Measurements from ENCODE around the gene NF1.

Gene NF1

DNA sequence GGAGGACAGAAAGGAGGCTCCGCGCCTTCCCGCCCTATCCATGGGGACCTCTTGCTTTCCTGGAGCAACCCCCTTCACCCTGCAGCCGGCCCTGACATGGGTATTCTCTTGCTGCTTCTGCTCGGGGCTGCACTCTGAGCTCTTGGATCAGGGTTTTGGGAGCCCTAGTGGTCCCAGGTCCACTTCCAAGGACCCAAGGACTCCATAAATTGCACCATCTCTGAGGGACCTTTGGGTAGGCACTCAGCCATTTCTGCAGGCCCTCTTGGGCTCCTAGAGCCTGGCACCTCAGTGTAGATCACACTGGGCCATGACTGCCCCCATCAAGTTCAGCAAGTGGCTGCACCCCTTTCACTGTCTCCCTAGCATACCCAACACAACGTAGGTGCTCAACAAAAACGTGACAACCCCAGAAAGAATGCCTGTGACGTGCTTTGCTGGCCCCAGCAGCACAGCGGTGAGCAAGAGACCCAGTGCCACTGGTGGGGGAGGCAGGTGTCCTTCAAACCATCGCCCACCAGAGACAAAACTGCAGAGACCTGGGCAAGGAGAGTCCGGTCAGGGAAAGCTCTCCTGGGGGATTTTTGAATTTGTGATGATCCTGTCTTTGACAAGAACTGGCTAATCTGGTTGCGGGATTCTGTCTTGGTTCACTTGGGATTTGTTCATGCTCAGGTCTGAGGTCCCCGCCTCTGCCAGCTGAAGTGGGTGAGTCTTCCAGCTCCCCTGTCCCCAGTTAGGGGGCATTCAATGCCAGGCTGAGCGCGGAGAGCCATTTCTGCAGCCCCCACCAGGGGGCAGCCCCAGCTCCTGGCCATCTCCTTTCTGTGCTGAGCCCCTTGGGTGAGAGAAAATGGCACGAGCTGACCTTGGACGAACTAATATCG is 294.2 kb downstream of the NF1 start:
- peak; percentile 35 for DNase-seq

DNA sequence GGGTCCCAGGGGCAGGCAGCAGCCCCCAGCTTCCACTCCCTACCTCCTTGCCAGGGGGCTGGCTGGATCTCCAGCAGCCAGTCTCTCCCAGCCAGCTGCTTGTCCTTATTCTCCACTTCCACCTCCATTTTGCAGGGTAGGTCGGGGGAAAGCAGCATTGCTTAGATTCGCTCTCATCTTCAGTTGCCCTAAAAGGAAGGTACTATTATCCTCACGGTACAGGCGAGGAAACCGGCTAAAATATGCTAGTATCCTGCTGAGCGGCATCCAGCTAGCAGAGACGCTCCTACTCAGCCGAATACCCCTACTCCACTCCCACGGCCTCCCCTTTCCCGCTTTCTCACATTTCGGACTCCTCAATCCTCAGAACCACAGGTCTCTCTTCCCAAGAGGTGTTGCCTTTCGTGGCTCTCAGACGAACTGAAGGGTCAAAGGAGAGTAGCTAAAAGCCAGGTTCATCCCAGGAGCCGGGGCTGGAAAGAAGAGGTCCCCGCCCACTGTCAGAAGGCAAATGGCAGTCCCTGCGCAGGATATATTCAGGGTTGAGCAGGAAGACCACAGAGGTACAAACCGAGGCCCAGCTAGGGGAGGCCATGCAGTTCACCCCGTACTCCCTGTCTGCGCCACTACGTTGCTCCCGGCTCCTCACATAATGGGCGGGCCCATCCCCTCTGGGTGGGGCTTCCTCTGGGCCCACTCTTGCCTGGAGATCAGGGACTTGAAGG is 295.0 kb downstream of the NF1 start:
- DNase-seq: no peak

DNA sequence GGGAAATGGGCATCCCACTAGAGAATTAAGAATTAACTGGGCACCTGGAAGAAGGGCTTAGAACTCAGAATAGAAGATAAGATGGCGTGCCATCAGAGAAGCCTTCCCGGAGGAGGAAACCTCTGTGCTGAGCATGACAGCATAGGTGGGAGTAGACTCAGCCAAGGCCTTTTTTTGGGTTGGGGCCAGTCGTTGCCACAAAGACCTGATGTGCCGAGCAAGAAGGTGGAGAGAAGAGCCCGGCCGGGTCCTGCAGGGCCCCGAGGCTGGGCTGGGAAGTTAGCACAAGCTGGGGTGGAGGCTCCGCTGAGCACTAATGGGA is 295.6 kb downstream of the NF1 start:
- no peak for DNase-seq

DNA sequence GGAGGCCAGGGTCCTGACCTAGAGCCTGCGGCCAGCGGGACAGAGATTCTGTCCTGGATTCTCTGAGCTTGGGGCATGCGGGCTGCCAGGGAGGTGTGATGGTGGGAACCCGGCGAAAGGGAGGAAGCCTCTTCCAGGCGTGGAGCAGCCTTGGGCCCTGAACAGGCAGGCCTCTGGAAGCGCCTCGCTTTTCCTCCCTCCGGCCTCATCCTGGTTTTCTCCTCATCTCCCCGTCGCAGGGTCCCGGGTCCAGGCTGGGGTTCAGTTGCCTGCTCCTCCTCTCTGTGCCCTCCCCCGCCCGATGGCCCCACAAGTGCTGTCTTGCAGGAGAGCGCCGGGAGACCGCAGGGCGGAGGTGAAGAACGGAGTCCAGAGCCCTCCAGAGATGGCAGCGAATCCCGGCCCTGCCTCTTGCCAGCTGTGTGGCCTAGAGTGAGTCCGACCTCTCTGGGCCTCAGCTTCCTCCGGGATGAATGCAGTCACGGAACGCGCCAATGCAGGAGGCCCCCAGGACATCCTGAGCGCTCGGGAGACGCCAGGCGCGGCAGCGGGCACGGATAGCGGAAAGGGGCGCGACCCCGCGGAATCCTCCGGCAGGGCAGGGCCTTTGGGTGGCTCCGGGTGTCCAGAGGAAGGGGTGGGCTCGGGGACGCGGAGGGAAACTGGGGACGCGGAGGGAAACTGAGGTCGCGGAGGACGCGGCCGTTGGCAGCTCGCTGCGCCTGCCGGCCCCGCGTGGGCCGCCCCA is 296.1 kb downstream of the NF1 start:
- no peak for DNase-seq

DNA sequence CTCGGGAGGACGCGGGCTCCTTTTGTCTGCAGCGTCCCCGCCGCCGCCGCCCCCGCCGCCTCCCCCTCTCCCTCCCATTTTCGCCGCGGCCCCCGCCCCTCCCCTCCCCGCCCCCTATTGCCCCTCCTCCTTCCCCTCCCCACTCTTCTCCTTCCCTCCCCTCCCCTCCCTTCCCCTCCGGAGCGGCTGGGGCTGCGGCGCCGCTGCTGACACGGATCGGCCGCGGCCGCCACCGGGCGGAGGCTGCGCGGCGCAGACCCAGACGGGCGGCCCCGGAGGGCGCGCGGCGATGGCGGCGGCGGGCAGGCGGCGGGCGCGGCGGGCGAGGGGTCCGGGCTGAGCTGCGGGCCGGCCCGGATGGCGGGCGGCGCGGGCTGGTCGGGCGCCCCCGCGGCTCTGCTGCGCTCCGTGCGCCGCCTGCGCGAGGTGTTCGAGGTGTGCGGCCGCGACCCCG is 296.7 kb downstream of the NF1 start, which contains the start of gene RAB11FIP4:
RAB11FIP4 (plus strand) TSS at position 180 of the 454 bp plus-strand sequence; CDS start at position 358, 178 bp downstream.
- DNase-seq: no peak

DNA sequence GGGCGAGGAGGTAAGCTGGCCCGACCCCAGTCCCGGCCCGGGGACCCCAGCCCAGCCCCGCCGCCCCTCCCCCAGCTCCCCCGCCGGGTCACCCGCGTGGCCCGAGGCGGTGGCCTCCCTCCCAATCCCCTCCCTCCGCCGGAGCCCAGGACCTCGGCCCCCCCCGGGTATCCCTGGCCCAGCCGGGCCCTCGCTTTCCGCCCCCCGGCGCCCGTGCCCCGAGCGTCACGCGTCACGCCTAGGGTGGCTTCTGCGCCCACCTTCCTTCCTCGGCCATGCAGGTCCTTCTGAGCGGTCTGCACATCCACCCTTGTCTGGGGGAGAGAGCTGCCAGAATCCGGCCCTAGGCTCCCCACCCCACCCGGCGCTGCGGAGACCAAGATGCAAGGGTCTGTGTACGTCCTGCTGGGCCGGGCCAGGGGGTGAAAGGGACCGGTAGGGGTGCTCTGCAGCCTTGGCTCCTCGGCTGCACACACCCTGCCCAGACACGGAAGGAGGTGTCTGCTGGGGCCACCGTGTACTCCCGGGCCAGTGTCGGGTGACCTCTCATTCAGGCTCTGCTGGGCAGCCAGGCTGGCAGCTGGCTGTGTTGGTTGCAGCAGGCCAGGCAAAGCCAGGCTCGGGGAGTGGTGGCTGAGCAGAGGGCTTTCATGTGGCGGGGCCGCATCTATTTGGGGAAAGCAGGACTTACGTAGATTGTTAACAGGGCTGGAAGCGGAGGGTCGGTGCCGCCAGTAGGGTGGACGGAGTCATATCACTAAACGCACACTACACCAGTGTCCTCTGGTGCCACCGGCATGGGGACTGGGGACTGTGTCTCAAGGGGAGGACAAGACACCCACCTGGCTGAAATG is 297.5 kb downstream of the NF1 start:
- no peak for DNase-seq

DNA sequence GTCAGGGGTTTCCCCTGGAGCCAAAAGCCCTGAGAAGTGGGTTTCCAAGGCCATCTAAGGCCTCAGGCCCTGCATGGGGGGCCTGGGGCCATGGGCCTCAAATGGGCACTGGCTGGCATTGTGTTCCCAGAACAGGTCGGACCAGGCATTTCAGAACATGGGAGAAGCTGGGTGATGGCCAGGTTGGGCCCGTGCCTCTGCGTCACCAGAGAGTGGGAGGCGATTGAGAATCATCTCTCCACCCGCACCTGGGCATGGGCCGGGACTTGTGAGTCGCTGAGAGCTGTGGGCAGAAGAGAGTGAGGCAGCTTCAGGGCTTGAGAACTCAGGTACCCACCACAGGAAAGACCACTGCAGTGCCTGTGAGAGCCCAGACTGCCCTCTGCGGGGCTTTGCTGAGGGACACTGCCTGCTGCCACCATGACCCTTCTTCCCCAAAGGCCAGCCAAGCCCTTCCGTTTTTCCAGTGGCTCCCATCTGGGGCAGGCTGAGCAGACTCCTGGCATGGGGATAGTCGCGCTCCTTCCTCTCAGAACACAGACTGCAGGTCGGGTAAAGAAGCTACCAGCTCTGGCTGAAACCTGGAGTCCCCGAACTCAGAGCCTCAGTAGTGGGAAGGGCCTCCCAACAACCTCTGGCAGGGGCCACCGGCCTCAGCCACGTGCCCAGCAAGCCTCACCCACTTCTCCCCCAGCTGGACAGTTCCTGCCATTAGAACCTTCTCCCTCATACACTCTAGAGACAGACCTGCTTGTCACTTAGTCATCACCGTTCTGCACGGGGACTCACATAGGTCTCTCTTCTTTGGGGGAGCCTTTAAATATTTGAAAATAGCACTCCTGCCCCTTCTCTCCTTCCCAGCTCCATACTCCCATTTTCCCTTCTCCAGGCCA is 298.3 kb downstream of the NF1 start:
- DNase-seq: no peak

DNA sequence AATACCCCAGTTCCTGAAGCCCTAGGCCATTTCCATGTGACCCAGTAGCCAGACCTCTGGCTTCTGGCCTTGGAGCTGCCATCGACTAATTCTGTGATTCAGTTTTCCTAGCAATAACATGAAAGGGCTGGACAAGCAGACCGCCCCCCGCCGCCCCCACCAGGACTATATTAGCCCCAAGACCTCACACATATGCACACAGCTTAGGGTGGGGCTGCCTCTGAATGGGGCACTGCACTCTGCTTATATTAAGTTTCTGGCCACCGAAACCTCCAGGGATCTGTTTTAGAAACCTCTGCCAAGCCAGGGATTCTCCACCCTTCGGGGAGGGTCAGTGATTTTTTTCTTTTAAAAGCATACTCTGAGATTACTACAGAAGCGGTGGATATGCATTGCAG is 299.0 kb downstream of the NF1 start:
- DNase-seq: no peak

DNA sequence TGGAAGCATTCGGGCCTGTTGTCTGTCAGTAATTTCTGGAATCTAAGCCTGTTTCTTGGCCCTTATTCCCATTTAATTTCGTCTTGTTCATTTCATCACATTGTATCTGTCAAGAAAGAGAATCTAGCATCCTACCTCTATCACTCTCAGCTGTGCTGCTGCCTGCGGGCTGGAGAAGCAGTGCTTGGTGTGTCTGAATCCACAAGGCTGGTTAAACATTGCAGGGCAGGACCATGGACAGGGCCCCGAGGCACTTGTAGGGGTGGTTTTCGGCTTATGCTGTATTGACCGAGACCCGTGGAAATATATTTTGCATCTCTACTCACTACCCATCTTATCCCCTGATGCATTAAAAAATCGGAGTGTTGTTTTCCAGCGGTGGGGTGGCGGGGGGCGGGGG is 299.8 kb downstream of the NF1 start:
- DNase-seq: no peak

DNA sequence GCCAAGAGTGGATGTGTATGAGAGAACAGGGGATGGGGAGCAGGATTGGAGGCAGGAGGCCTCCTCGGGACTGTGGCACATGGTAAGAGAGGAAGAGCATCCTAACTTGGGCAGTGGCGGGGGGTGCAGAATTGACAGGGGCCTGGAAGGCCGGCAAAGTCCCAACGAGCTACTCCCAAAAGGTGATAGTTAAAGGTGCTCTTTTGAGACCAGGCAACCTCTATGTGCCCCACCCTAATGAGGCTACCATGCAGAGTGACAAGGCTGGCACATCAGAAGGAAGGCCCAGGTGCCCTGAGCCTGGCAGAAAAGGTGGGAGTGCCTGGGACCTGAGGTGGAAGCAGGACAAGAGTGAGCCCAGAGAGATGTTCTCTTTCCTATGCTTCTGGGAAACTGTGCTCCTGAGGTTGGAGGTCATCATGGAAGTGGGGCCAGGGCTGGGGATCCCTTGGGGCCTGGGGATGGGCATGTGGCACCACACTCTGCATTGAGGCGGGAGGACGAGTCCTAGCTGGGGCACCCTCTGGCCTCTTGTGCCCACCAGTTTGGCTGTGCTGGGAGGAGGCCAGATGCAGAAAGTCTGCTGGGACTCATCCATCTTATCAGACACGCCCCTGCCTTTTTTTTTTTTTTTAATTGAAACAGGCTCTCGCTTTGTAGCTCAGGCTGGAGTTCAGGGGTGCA is 302.6 kb downstream of the NF1 start:
- no peak for DNase-seq

DNA sequence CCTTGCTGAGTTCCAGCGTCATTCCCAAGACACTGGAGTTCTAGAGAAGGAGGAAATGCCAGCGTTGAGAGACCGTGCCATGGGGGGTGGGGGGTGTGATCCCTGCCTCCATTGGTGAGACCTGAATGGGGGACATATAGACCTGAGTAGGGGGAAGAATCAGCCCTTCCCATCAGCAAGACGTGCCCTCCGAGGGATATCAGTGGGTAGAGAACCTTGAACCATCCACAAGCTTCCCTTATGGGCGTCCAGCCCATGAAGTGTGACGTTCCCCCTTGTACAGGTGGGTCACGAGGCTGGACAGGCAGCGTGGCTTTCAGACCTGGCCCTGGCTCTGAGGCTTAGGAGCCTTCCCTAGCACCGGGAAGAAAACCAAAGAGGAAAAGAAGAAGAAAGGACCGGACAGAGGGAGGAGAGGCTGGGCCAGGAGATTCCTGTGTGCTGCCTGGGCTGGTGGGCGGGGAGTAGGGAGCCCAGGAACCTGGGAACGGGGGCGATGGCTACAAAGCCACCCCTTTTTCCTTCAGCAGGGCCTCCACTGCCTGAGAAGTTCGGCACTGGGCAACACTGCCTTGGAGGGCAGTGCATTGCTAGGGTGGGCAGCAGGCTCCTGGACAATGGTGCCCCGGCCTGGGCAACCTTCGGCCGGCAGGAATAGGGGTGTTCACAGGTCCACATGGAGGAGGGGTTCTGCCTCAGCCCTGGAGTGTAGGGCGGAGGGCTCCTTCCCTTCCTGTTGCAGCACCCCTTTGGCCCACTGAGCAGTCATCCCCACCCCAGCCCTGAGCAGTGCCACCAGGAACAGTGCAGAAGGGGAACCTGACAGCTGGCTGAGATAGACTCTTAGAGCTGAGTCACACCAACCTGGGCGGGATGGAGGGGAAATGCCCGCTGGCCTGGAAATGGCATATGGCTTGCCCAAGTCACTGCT is 303.9 kb downstream of the NF1 start:
- DNase-seq: no peak

DNA sequence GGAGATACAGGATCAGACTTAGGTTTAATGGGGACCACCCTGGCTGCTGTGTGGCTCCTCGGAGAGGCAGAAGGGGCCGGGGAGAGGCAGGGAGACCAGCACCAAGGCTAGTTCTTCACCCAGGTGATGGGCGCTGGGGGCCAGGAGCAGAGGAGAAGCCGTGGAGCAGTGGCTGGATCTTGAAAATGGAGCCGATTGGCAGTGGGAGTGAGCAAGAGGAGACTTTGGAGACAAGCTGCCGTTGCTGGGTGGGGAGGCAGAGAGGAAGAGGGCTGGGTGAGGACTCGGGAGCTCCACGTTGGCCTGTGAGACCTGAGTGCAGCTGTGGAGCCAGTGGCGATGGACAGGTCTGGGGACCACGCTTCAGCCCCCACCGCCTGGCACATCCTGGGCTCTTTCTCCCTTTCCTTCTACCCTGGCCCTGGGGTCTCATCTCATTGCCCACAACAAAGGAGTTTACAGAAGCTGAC is 305.7 kb downstream of the NF1 start:
- DNase-seq: no peak

DNA sequence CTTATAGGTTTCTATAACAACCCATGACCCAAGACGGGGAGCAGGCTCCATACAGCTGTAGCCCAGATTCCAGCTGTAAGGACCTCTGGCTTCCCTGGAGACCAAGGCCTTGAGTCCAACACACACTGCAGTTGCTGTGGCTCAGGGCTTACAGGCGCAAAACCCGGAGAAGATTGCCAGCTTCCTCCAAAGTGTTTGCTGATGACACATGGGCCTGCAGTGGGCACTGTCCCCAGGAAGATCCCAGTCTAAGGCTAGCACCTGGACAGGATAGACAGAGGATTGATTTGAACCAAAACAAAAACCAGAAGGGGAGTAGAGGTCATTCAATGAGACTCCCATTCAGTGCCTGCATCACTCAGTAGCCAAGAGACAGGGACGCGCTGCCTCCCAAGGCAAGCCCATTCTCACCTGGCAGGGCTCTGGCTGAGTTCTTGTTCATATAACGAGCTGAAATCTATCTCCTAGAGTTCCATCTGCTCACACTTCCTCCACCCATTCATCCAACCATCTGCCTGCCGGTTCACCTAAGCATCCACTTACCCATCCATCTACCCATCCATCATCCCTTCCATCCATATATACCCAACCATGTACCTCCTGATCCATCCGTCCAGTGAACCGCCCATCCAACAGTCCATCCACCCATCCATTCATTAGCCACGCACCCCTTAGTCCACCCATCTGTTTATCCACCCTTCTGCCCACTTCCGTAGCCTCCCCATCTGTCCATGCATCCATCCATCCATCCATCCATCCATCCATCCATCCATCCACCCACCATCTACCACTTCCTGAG is 306.9 kb downstream of the NF1 start:
- DNase-seq: no peak

DNA sequence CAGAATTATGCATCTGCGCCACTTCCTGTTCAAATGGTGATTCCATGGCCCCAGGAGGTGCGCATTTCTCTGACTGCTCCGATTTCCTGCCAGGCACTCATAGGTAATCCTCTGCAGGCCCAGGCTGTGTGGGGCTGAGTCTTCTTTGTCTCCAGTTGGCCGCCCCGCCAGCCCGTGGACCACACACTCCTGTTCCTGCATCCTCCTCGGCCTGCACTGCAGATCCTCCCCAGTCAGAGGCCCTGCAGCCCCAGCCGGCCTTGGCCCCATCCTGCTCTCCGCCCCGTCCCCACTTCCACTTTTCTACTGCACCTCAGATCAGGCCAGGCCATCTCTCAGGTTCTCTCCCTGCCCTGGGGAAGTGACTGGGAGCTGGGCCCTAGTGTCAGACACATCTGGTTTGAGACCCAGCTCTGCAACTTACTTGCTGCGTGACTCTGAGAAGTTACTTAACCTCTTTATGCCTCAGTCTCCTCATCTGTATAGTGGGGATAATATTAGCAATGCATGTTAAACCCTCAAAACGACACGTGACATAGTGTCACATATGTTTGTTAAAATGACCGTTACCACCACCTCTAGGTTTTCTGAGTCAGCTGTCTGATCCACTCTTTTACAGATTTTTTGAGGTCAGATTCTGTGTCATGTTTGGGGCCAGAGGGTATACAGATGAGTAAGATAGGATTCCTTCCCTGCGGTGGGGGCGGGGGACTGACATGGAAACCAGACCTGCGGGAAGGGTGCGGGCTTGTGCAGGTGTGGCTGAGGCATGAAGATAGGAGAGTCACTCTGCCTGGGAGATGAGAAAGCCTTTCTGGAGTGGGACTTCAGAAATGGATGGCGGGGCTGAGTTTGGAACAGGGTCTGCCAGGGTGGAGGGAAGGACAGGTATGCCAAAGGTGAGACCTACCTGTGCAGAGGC is 309.5 kb downstream of the NF1 start:
- DNase-seq: no peak

DNA sequence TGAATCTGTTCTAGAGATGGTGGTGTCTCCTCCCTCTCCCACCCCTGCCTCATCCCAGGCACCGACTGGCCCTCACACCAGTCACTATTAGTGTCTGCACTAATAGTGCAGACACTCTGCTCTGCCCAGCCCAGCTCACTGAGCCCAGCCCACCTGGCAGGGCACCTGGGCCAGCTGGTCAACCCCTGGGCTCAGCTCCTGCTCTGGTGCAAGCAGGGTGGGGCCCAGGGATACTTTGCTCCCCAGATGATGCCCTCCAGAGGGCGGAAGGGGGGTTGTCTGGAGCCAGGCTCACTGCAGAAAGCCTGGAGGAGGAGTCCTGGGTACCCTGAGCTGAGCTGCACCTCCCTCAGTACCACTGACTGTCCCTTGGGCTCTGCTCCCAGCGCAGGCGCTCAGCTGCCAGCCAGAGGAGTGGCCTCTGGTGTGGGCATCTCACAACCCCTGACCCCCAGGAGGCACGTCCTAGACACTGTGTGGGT is 311.2 kb downstream of the NF1 start:
- DNase-seq: no peak

DNA sequence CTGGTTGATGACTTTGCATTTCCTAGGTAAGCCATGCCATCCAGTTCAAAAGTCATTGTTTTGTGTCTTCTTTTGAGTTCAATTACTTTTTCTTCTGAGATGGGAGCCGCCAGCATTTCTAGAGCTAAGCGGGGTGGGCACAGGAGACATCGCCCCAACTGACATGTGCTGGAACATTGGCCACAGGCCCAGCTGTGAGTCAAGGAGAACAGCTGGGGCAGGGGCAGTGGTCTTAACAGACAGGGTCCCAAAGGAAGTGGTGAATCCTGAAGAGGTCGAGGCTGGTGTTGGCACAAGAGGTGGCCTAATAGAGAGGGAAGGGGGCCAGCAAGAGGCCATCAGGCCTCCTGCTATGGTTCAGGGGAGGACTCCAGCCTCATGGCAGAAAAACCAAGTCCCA is 313.8 kb downstream of the NF1 start:
- DNase-seq: no peak

DNA sequence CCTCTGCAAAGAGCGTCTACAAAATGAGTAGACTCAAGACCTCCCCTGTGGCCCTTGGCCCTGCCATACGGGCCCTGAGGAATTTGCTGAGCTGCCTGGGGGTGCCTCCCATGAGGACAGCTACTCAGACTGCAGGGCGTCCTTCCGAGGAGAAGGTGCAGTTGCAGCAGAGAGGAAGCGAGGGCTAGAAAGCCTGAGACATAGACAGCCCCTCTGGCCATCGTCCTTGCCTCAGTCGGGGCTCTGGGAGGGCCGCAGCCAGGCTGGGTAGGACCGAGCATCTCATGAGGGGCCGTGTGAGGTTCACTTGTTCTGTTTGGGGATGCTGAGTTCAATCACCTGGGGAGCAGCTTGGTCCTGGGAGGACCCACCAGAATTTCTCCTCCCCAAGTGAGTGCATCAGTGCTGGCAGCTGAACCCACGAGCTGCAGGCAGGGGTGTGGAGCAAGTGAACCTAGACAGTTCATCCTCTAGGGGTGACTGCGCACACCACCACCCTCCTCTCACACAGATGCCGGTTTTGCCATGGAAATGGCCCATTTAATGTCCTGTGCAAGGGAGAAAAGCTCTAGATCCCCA is 317.0 kb downstream of the NF1 start:
- no peak for DNase-seq
